B cell (primary cell): ENCODE measurements around the gene HOATZ. TPM values are rescaled to one million over a fixed set of nuclear protein-coding genes. Genes with fewer than 3 reads are reported as not detected.

Experiments
- ATAC-seq: fragments of 200-7000 bp; cut with Tn5 transposase; one replicate; pipeline ENCODE4 v1.10.0; 2021; ENCODE audit warnings: low read depth, mild to moderate bottlenecking, moderate number of reproducible peaks, moderate library complexity
- CTCF ChIA-PET: fragments of 350-600 bp; sonication (Branson Sonifier 250); formaldehyde crosslinking; loops from one replicate; lab custom pipeline; 2021; ENCODE audit warnings: antibody characterized with exemption, inconsistent platforms; lab: Charles Lee
- POLR2A ChIA-PET: fragments of 350-600 bp; sonication (Branson Sonifier 250); formaldehyde crosslinking; loops from one replicate; lab custom pipeline; 2021; ENCODE audit warnings: antibody characterized with exemption; lab: Charles Lee
- DNase-seq: peaks from one replicate; pipeline ENCODE4 v3.0.0; 2013
- H2AFZ ChIP-seq: 2 replicates; pipeline ENCODE4 v1.6.1; 2012; ENCODE audit warnings: mild to moderate bottlenecking, low read depth, low read length; ENCODE audit not compliant: insufficient read depth, poor library complexity, severe bottlenecking
- H3K27ac ChIP-seq, 2 donors: 1 replicate in 1 of 2; 2 replicates in 1 of 2; pipeline ENCODE4 v1.5.1; 2012 to 2013; ENCODE audit warnings: low read length in 2 of 2, mild to moderate bottlenecking in 2 of 2, moderate library complexity in 1 of 2
- H3K27me3 ChIP-seq, 4 experiments: fragments of 200-600 bp in 1 of 4; sonication (generic) in 1 of 4; replicated peaks in 1 of 4; 1 replicate in 2 of 4; 2 replicates in 2 of 4; pipeline versions ENCODE4 v1.6.1 to v1.7.0; 2013 to 2016; ENCODE audit warnings: low read length in 3 of 4, mild to moderate bottlenecking in 2 of 4, mixed read lengths in 1 of 4, moderate library complexity in 1 of 4; ENCODE audit not compliant: insufficient read depth in 4 of 4, control insufficient read depth in 3 of 4; ENCODE audit errors: control extremely low read depth in 1 of 4
- H3K36me3 ChIP-seq, 2 experiments: replicated peaks in 1 of 2; 1 replicate in 1 of 2; 2 replicates in 1 of 2; pipeline versions ENCODE4 v1.6.1 to v1.7.1; 2013; ENCODE audit warnings: low read length in 1 of 2; ENCODE audit not compliant: insufficient read depth in 2 of 2, control insufficient read depth in 1 of 2; ENCODE audit errors: control extremely low read depth in 1 of 2, extremely low read depth in 1 of 2
- H3K4me1 ChIP-seq, 2 donors: fragments of 200-600 bp in 1 of 2; sonication (generic) in 1 of 2; 1 replicate in 1 of 2; 2 replicates in 1 of 2; pipeline versions ENCODE4 v1.5.1 to v1.6.1; 2013 to 2017; ENCODE audit warnings: low read length in 2 of 2; ENCODE audit not compliant: control insufficient read depth in 2 of 2, insufficient read depth in 2 of 2
- H3K4me2 ChIP-seq: replicated peaks from 2 replicates; pipeline ENCODE3; 2012; ENCODE audit warnings: mild to moderate bottlenecking, low read depth, low read length; ENCODE audit not compliant: poor library complexity, severe bottlenecking
- H3K4me3 ChIP-seq, 5 experiments: fragments of 200-600 bp in 1 of 5; sonication (generic) in 1 of 5; 1 replicate in 3 of 5; 2 replicates in 2 of 5; pipeline versions ENCODE4 v1.5.1 to v1.7.0; 2011 to 2016; ENCODE audit warnings: low read length in 4 of 5, mild to moderate bottlenecking in 4 of 5, low read depth in 2 of 5, control low read depth in 1 of 5, moderate library complexity in 1 of 5; ENCODE audit not compliant: insufficient read depth in 1 of 5; ENCODE audit errors: control extremely low read depth in 1 of 5, extremely low read depth in 1 of 5
- H3K79me2 ChIP-seq: fragments of 200-600 bp; sonication (generic); one replicate; pipeline ENCODE4 v1.6.0; 2016; ENCODE audit warnings: low read length; ENCODE audit not compliant: control insufficient read depth, insufficient read depth
- H3K9ac ChIP-seq: fragments of 200-600 bp; sonication (generic); 2 replicates; pipeline ENCODE4 v1.6.1; 2017; ENCODE audit warnings: mild to moderate bottlenecking, low read length, moderate library complexity
- H3K9me3 ChIP-seq, 3 donors: one replicate each; pipeline versions ENCODE4 v1.6.1 to v1.7.1; 2013; ENCODE audit warnings: low read length in 2 of 3; ENCODE audit not compliant: control insufficient read depth in 2 of 3, insufficient read depth in 1 of 3; ENCODE audit errors: control extremely low read depth in 1 of 3
- H4K20me1 ChIP-seq: 2 replicates; pipeline ENCODE4 v1.6.0; 2012; ENCODE audit warnings: mild to moderate bottlenecking, low read length; ENCODE audit not compliant: insufficient read depth, control insufficient read depth, poor library complexity, severe bottlenecking
- H3K27ac Mint-ChIP-seq: one replicate; pipeline ENCODE4 v1.8.0; 2021; ENCODE audit warnings: mixed read lengths
- H3K27me3 Mint-ChIP-seq: one replicate; pipeline ENCODE4 v1.8.0; 2021; ENCODE audit warnings: mixed read lengths
- H3K4me1 Mint-ChIP-seq: one replicate; pipeline ENCODE4 v1.8.0; 2021; ENCODE audit warnings: mixed read lengths
- H3K4me3 Mint-ChIP-seq: one replicate; pipeline ENCODE4 v1.8.0; 2021; ENCODE audit warnings: mixed read lengths
- H3K9me3 Mint-ChIP-seq: one replicate; pipeline ENCODE4 v1.8.0; 2022; ENCODE audit warnings: mixed read lengths; ENCODE audit not compliant: insufficient read depth
- EZH2 ChIP-seq: IDR thresholded peaks from 2 replicates; pipeline ENCODE4 v1.6.1; 2012; ENCODE audit warnings: borderline replicate concordance, low read depth, mild to moderate bottlenecking, moderate library complexity, low read length; ENCODE audit not compliant: insufficient read depth, poor library complexity, severe bottlenecking
- WGBS: methylation state at CpG from one replicate; pipeline ENCODE4 v1.1.5; 2013; ENCODE audit warnings: missing lambda C conversion rate; ENCODE audit not compliant: insufficient coverage; 5-methylcytosine and 5-hydroxymethylcytosine counted together
- intact Hi-C: fragments of 100-400 bp; cut with micrococcal nuclease; formaldehyde crosslinking; loops from one replicate; pipeline ENCODE4 v1.10.0; 2022
- polyA plus RNA-seq: library from polyadenylated mRNA; depleted of rRNA; stranded (reverse); fragments of >200 nt; gene quantifications from 2 replicates; pipeline ENCODE4 v1.2.3, GENCODE V29; 2012
- total RNA-seq, 2 donors: library from RNA; stranded (reverse); fragments of 120-200 nt in 1 of 2; gene quantifications; 1 replicate in 1 of 2; 2 replicates in 1 of 2; pipeline versions ENCODE4 v1.2.3 to v1.2.4, GENCODE V29; 2013 to 2022
- TF ChIP-seq, protein P1 (sequence below): fragments of 200-600 bp; IDR thresholded peaks from one replicate; pipeline ENCODE4 v1.8.0; 2022; ENCODE audit warnings: antibody characterized with exemption, mild to moderate bottlenecking

HOATZ gene
- total and polyA plus RNA-seq, 2 donors (not counting 1 experiment from before 2014, with no cell fraction given) = not detected

GRCh38 chr11:111538407-111539114 is 24.0 kb downstream of the HOATZ start:
- Histone ChIP-seq H3K9me3 (peaks cover 0 to 7% (median 0%) of the 10 kb centered on the region in 3 donors), H3K9ac (no peak overlapping the region), H2AFZ (no peak overlapping the region), H3K79me2 (no peaks in the 10 kb centered on the region), H3K27me3 (peaks cover 0 to 51% (median 45%) of the 10 kb centered on the region in 4 experiments), H3K4me1 (peaks cover 20 to 28% of the 10 kb centered on the region in 2 donors), H4K20me1 (no peaks in the 10 kb centered on the region), H3K36me3 (no peaks in the 10 kb centered on the region), H3K4me2 (no peak overlapping the region), H3K27ac (no peak overlapping the region), H3K4me3 (no peak overlapping the region)
- TF ChIP-seq, protein P1, sequence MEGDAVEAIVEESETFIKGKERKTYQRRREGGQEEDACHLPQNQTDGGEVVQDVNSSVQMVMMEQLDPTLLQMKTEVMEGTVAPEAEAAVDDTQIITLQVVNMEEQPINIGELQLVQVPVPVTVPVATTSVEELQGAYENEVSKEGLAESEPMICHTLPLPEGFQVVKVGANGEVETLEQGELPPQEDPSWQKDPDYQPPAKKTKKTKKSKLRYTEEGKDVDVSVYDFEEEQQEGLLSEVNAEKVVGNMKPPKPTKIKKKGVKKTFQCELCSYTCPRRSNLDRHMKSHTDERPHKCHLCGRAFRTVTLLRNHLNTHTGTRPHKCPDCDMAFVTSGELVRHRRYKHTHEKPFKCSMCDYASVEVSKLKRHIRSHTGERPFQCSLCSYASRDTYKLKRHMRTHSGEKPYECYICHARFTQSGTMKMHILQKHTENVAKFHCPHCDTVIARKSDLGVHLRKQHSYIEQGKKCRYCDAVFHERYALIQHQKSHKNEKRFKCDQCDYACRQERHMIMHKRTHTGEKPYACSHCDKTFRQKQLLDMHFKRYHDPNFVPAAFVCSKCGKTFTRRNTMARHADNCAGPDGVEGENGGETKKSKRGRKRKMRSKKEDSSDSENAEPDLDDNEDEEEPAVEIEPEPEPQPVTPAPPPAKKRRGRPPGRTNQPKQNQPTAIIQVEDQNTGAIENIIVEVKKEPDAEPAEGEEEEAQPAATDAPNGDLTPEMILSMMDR = no peak
- TF ChIP-seq EZH2 = no peak
- no peak overlapping the region for H3K27ac Mint-ChIP-seq
- WGBS = no CpG with 5 or more reads among the region's 1 CpG
- ChIA-PET CTCF (no interaction called here), POLR2A (no interaction called here)
- peaks cover 81% of the 10 kb centered on the region for H3K27me3 Mint-ChIP-seq
- DNase-seq = no peak
- intact Hi-C loops = no loop called here
- no peaks in the 10 kb centered on the region for H3K9me3 Mint-ChIP-seq
- no peak for ATAC-seq
- peaks cover 11% of the 10 kb centered on the region for H3K4me1 Mint-ChIP-seq
- no peak overlapping the region for H3K4me3 Mint-ChIP-seq

- intact Hi-C loops = no loop called here
- Histone ChIP-seq H3K27ac (no peak overlapping the region), H4K20me1 (no peaks in the 10 kb centered on the region), H3K9ac (peak overlapping the region; percentile 55), H3K9me3 (peaks cover 0 to 7% (median 0%) of the 10 kb centered on the region in 3 donors), H2AFZ (no peak overlapping the region), H3K36me3 (no peaks in the 10 kb centered on the region), H3K27me3 (peaks cover 0 to 52% (median 45%) of the 10 kb centered on the region in 4 experiments), H3K4me1 (peaks cover 20 to 28% of the 10 kb centered on the region in 2 donors), H3K79me2 (no peaks in the 10 kb centered on the region), H3K4me2 (peak overlapping the region; percentile 84), H3K4me3 (peak overlapping the region in 1 of 5 experiments; percentile 50)
- Mint-ChIP-seq H3K4me1 (peaks cover 11% of the 10 kb centered on the region), H3K9me3 (no peaks in the 10 kb centered on the region), H3K27ac (no peak overlapping the region), H3K4me3 (peak overlapping the region; percentile 68), H3K27me3 (peaks cover 80% of the 10 kb centered on the region)
- no peak for TF ChIP-seq EZH2
- CTCF ChIA-PET = no interaction called here
- DNase-seq = no peak
- ATAC-seq = no peak
- POLR2A ChIA-PET = no interaction called here
- 85% methylated on average over 5 of the region's 9 CpGs for WGBS
Measured at GRCh38 chr11:111539426-111540113, 25.0 kb downstream of the HOATZ start.
